HuH-7.5 (cell line): ENCODE results near the gene TYW1.
"Not testable (repeated sequence)": the region's sequence is repeated elsewhere in the genome, so short reads cannot be mapped to it uniquely, and the experiment has no call there.

ENCODE experiments used
- DNase-seq: peaks from one replicate; pipeline ENCODE4 v3.0.0; 2011; ENCODE audit warnings: low spot score

TYW1 gene

GRCh38 chr7:67257779-67258178, 261.1 kb downstream of the TYW1 start:
- not testable (repeated sequence) for DNase-seq

GRCh38 chr7:67259363-67259762, 262.7 kb downstream of the TYW1 start:
- not testable (repeated sequence) for DNase-seq

- DNase-seq: not testable (repeated sequence)
Measured at GRCh38 chr7:67260166-67260586, 263.5 kb downstream of the TYW1 start.

- DNase-seq: not testable (repeated sequence)
Measured at GRCh38 chr7:67264000-67264399, 267.4 kb downstream of the TYW1 start.

- DNase-seq: not testable (repeated sequence)
Measured at GRCh38 chr7:67266070-67266469, 269.4 kb downstream of the TYW1 start.

- no peak for DNase-seq
Measured at GRCh38 chr7:67267914-67268313, 271.3 kb downstream of the TYW1 start.

GRCh38 chr7:67269916-67270315, 273.3 kb downstream of the TYW1 start:
- not testable (repeated sequence) for DNase-seq
